B cell (primary cell): Measurements from ENCODE around the gene NR6A1. TPM values are rescaled to one million over a fixed set of nuclear protein-coding genes. Genes with fewer than 3 reads are reported as not detected.

ENCODE experiments used
- ATAC-seq: fragments of 200-7000 bp; cut with Tn5 transposase; one replicate; pipeline ENCODE4 v1.10.0; 2021; ENCODE audit warnings: low read depth, mild to moderate bottlenecking, moderate number of reproducible peaks, moderate library complexity
- CTCF ChIA-PET: fragments of 350-600 bp; sonication (Branson Sonifier 250); formaldehyde crosslinking; loops from one replicate; lab custom pipeline; 2021; ENCODE audit warnings: antibody characterized with exemption, inconsistent platforms; lab: Charles Lee
- POLR2A ChIA-PET: fragments of 350-600 bp; sonication (Branson Sonifier 250); formaldehyde crosslinking; loops from one replicate; lab custom pipeline; 2021; ENCODE audit warnings: antibody characterized with exemption; lab: Charles Lee
- DNase-seq: peaks from one replicate; pipeline ENCODE4 v3.0.0; 2013
- H2AFZ ChIP-seq: 2 replicates; pipeline ENCODE4 v1.6.1; 2012; ENCODE audit warnings: mild to moderate bottlenecking, low read depth, low read length; ENCODE audit not compliant: insufficient read depth, poor library complexity, severe bottlenecking
- H3K27ac ChIP-seq, 2 donors: 1 replicate in 1 of 2; 2 replicates in 1 of 2; pipeline ENCODE4 v1.5.1; 2012 to 2013; ENCODE audit warnings: low read length in 2 of 2, mild to moderate bottlenecking in 2 of 2, moderate library complexity in 1 of 2
- H3K27me3 ChIP-seq, 4 experiments: fragments of 200-600 bp in 1 of 4; sonication (generic) in 1 of 4; replicated peaks in 1 of 4; 1 replicate in 2 of 4; 2 replicates in 2 of 4; pipeline versions ENCODE4 v1.6.1 to v1.7.0; 2013 to 2016; ENCODE audit warnings: low read length in 3 of 4, mild to moderate bottlenecking in 2 of 4, mixed read lengths in 1 of 4, moderate library complexity in 1 of 4; ENCODE audit not compliant: insufficient read depth in 4 of 4, control insufficient read depth in 3 of 4; ENCODE audit errors: control extremely low read depth in 1 of 4
- H3K36me3 ChIP-seq, 2 experiments: replicated peaks in 1 of 2; 1 replicate in 1 of 2; 2 replicates in 1 of 2; pipeline versions ENCODE4 v1.6.1 to v1.7.1; 2013; ENCODE audit warnings: low read length in 1 of 2; ENCODE audit not compliant: insufficient read depth in 2 of 2, control insufficient read depth in 1 of 2; ENCODE audit errors: control extremely low read depth in 1 of 2, extremely low read depth in 1 of 2
- H3K4me1 ChIP-seq, 2 donors: fragments of 200-600 bp in 1 of 2; sonication (generic) in 1 of 2; 1 replicate in 1 of 2; 2 replicates in 1 of 2; pipeline versions ENCODE4 v1.5.1 to v1.6.1; 2013 to 2017; ENCODE audit warnings: low read length in 2 of 2; ENCODE audit not compliant: control insufficient read depth in 2 of 2, insufficient read depth in 2 of 2
- H3K4me2 ChIP-seq: replicated peaks from 2 replicates; pipeline ENCODE3; 2012; ENCODE audit warnings: mild to moderate bottlenecking, low read depth, low read length; ENCODE audit not compliant: poor library complexity, severe bottlenecking
- H3K4me3 ChIP-seq, 5 experiments: fragments of 200-600 bp in 1 of 5; sonication (generic) in 1 of 5; 1 replicate in 3 of 5; 2 replicates in 2 of 5; pipeline versions ENCODE4 v1.5.1 to v1.7.0; 2011 to 2016; ENCODE audit warnings: low read length in 4 of 5, mild to moderate bottlenecking in 4 of 5, low read depth in 2 of 5, control low read depth in 1 of 5, moderate library complexity in 1 of 5; ENCODE audit not compliant: insufficient read depth in 1 of 5; ENCODE audit errors: control extremely low read depth in 1 of 5, extremely low read depth in 1 of 5
- H3K79me2 ChIP-seq: fragments of 200-600 bp; sonication (generic); one replicate; pipeline ENCODE4 v1.6.0; 2016; ENCODE audit warnings: low read length; ENCODE audit not compliant: control insufficient read depth, insufficient read depth
- H3K9ac ChIP-seq: fragments of 200-600 bp; sonication (generic); 2 replicates; pipeline ENCODE4 v1.6.1; 2017; ENCODE audit warnings: mild to moderate bottlenecking, low read length, moderate library complexity
- H3K9me3 ChIP-seq, 3 donors: one replicate each; pipeline versions ENCODE4 v1.6.1 to v1.7.1; 2013; ENCODE audit warnings: low read length in 2 of 3; ENCODE audit not compliant: control insufficient read depth in 2 of 3, insufficient read depth in 1 of 3; ENCODE audit errors: control extremely low read depth in 1 of 3
- H4K20me1 ChIP-seq: 2 replicates; pipeline ENCODE4 v1.6.0; 2012; ENCODE audit warnings: mild to moderate bottlenecking, low read length; ENCODE audit not compliant: insufficient read depth, control insufficient read depth, poor library complexity, severe bottlenecking
- H3K27ac Mint-ChIP-seq: one replicate; pipeline ENCODE4 v1.8.0; 2021; ENCODE audit warnings: mixed read lengths
- H3K27me3 Mint-ChIP-seq: one replicate; pipeline ENCODE4 v1.8.0; 2021; ENCODE audit warnings: mixed read lengths
- H3K4me1 Mint-ChIP-seq: one replicate; pipeline ENCODE4 v1.8.0; 2021; ENCODE audit warnings: mixed read lengths
- H3K4me3 Mint-ChIP-seq: one replicate; pipeline ENCODE4 v1.8.0; 2021; ENCODE audit warnings: mixed read lengths
- H3K9me3 Mint-ChIP-seq: one replicate; pipeline ENCODE4 v1.8.0; 2022; ENCODE audit warnings: mixed read lengths; ENCODE audit not compliant: insufficient read depth
- CTCF ChIP-seq: fragments of 200-600 bp; IDR thresholded peaks from one replicate; pipeline ENCODE4 v1.8.0; 2022; ENCODE audit warnings: antibody characterized with exemption, mild to moderate bottlenecking
- WGBS: methylation state at CpG from one replicate; pipeline ENCODE4 v1.1.5; 2013; ENCODE audit warnings: missing lambda C conversion rate; ENCODE audit not compliant: insufficient coverage; 5-methylcytosine and 5-hydroxymethylcytosine counted together
- intact Hi-C: fragments of 100-400 bp; cut with micrococcal nuclease; formaldehyde crosslinking; loops from one replicate; pipeline ENCODE4 v1.10.0; 2022
- polyA plus RNA-seq: library from polyadenylated mRNA; depleted of rRNA; stranded (reverse); fragments of >200 nt; gene quantifications from 2 replicates; pipeline ENCODE4 v1.2.3, GENCODE V29; 2012
- total RNA-seq, 2 donors: library from RNA; stranded (reverse); fragments of 120-200 nt in 1 of 2; gene quantifications; 1 replicate in 1 of 2; 2 replicates in 1 of 2; pipeline versions ENCODE4 v1.2.3 to v1.2.4, GENCODE V29; 2013 to 2022

The NR6A1 gene
- total and polyA plus RNA-seq, 2 donors (not counting 1 experiment from before 2014, with no cell fraction given), result 0.09 to 0.67 TPM

GRCh38 chr9:124488641-124489210 lies 282.4 kb downstream of the NR6A1 start:
- no peak overlapping the region for H3K27ac Mint-ChIP-seq
- ATAC-seq, result no peak

More at GRCh38 chr9:124488641-124489210, 282.4 kb downstream of the NR6A1 start:
- H3K4me3 ChIP-seq, result no peak overlapping the region
- H3K9ac ChIP-seq, result no peak overlapping the region
- peaks cover 0 to 4% (median 0%) of the 10 kb centered on the region in 3 donors for H3K9me3 ChIP-seq
- intact Hi-C loops, result no loop called here
- H3K36me3 ChIP-seq, result no peaks in the 10 kb centered on the region
- H3K4me2 ChIP-seq, result no peak overlapping the region
- Mint-ChIP-seq H3K4me3 (no peak overlapping the region), H3K4me1 (no peaks in the 10 kb centered on the region), H3K9me3 (no peaks in the 10 kb centered on the region), H3K27me3 (peaks cover 15% of the 10 kb centered on the region)
- no peaks in the 10 kb centered on the region for H3K4me1 ChIP-seq
- H4K20me1 ChIP-seq, result no peaks in the 10 kb centered on the region
- WGBS, result 95% methylated on average over 6 of the region's 8 CpGs
- no peak overlapping the region for H2AFZ ChIP-seq
- H3K79me2 ChIP-seq, result no peaks in the 10 kb centered on the region
- no peak for DNase-seq
- H3K27me3 ChIP-seq, result no peaks in the 10 kb centered on the region
- no peak overlapping the region for H3K27ac ChIP-seq
- ChIA-PET CTCF (no interaction called here), POLR2A (no interaction called here)
- TF ChIP-seq CTCF, result no peak
